ENCODE data around the gene WDPCP. TPM values are rescaled to one million over a fixed set of nuclear protein-coding genes. Genes with fewer than 3 reads are reported as not detected.
"Not testable (repeated sequence)": the region's sequence is repeated elsewhere in the genome, so short reads cannot be mapped to it uniquely, and the experiment has no call there.

The WDPCP gene
- polyA plus RNA-seq, 4 donors = 11.4 to 15.6 (median 12.8) TPM

- DNase-seq (ENCODE audit: low read depth in 4 of 4, low spot score in 2 of 4) = no peak
Observed at GRCh38 chr2:63399156-63399555, 189.1 kb downstream of the WDPCP start.

GRCh38 chr2:63379451-63379850 lies 208.8 kb downstream of the WDPCP start:
- DNase-seq (ENCODE audit: low read depth in 4 of 4, low spot score in 2 of 4) = no peak

GRCh38 chr2:63378589-63378988 lies 209.7 kb downstream of the WDPCP start:
- DNase-seq (ENCODE audit: low read depth in 4 of 4, low spot score in 2 of 4) = no peak

- no peak for DNase-seq (ENCODE audit: low read depth in 4 of 4, low spot score in 2 of 4)
Observed at GRCh38 chr2:63374341-63374740, 213.9 kb downstream of the WDPCP start.

- DNase-seq (ENCODE audit: low read depth in 4 of 4, low spot score in 2 of 4) = no peak
Observed at GRCh38 chr2:63372549-63372948, 215.7 kb downstream of the WDPCP start.

GRCh38 chr2:63369146-63369545 lies 219.1 kb downstream of the WDPCP start:
- DNase-seq (ENCODE audit: low read depth in 4 of 4, low spot score in 2 of 4) = no peak

GRCh38 chr2:63364866-63365265 lies 223.4 kb downstream of the WDPCP start:
- no peak for DNase-seq (ENCODE audit: low read depth in 4 of 4, low spot score in 2 of 4)

GRCh38 chr2:63357722-63358121 lies 230.6 kb downstream of the WDPCP start:
- not testable (repeated sequence) for DNase-seq (ENCODE audit: low read depth in 4 of 4, low spot score in 2 of 4)

GRCh38 chr2:63347361-63347760 lies 240.9 kb downstream of the WDPCP start:
- no peak for DNase-seq (ENCODE audit: low read depth in 4 of 4, low spot score in 2 of 4)

- no peak for DNase-seq (ENCODE audit: low read depth in 4 of 4, low spot score in 2 of 4)
Observed at GRCh38 chr2:63346411-63346810, 241.9 kb downstream of the WDPCP start.

GRCh38 chr2:63345285-63345633 lies 243.0 kb downstream of the WDPCP start:
- DNase-seq (ENCODE audit: low read depth in 4 of 4, low spot score in 2 of 4) = no peak

- no peak for DNase-seq (ENCODE audit: low read depth in 4 of 4, low spot score in 2 of 4)
Observed at GRCh38 chr2:63344575-63345284, 243.5 kb downstream of the WDPCP start.

GRCh38 chr2:63343397-63344109 lies 244.7 kb downstream of the WDPCP start:
- DNase-seq (ENCODE audit: low read depth in 4 of 4, low spot score in 2 of 4) = no peak

- no peak for DNase-seq (ENCODE audit: low read depth in 4 of 4, low spot score in 2 of 4)
Observed at GRCh38 chr2:63340443-63340842, 247.8 kb downstream of the WDPCP start.

- no peak for DNase-seq (ENCODE audit: low read depth in 4 of 4, low spot score in 2 of 4)
Observed at GRCh38 chr2:63334910-63335309, 253.4 kb downstream of the WDPCP start.

GRCh38 chr2:63326473-63326872 lies 261.8 kb downstream of the WDPCP start:
- no peak for DNase-seq (ENCODE audit: low read depth in 4 of 4, low spot score in 2 of 4)

GRCh38 chr2:63323662-63324061 lies 264.6 kb downstream of the WDPCP start:
- not testable (repeated sequence) for DNase-seq (ENCODE audit: low read depth in 4 of 4, low spot score in 2 of 4)

- not testable (repeated sequence) for DNase-seq (ENCODE audit: low read depth in 4 of 4, low spot score in 2 of 4)
Observed at GRCh38 chr2:63321973-63322372, 266.3 kb downstream of the WDPCP start.

GRCh38 chr2:63320669-63321068 lies 267.6 kb downstream of the WDPCP start:
- DNase-seq (ENCODE audit: low read depth in 4 of 4, low spot score in 2 of 4) = no peak

- no peak for DNase-seq (ENCODE audit: low read depth in 4 of 4, low spot score in 2 of 4)
Observed at GRCh38 chr2:63310614-63311013, 277.7 kb downstream of the WDPCP start.

GRCh38 chr2:63301481-63301880 lies 286.8 kb downstream of the WDPCP start:
- DNase-seq (ENCODE audit: low read depth in 4 of 4, low spot score in 2 of 4) = peak in 1 of 4 donors; percentile 1

- no peak for DNase-seq (ENCODE audit: low read depth in 4 of 4, low spot score in 2 of 4)
Observed at GRCh38 chr2:63300835-63301234, 287.4 kb downstream of the WDPCP start.

Data from left renal cortex interstitium (tissue), 4 donors.